HG02884 (cell line): ENCODE data around the gene TXN.
"Not testable (repeated sequence)": the region's sequence is repeated elsewhere in the genome, so short reads cannot be mapped to it uniquely, and the experiment has no call there.

Source experiments
- ATAC-seq: cut with Tn5 transposase; IDR thresholded peaks from one replicate; pipeline ENCODE4 v1.9.1; 2021; ENCODE audit warnings: mild to moderate bottlenecking, moderate library complexity; ENCODE audit not compliant: unreplicated experiment

The TXN gene

DNA sequence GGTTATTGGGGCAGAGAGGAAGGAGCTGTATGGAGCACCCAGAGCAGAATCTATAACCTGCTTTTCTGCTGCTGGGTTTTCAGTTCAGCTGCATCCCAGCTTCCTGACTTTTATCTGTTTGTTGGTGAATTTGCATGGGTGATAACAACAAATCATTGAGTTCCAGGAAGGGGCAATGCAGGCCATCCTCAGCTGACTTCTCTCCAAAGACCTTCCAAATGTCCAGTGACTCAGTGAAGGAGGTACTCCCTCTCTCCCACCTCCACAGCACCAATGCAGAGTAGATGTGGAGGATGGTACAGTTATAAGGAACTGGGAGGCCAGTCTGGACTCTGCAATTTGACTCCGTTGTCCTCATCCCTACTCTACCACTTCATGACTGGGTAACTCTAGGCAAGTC, 1.6 kb upstream of the TXN start:
- no peak for ATAC-seq

DNA sequence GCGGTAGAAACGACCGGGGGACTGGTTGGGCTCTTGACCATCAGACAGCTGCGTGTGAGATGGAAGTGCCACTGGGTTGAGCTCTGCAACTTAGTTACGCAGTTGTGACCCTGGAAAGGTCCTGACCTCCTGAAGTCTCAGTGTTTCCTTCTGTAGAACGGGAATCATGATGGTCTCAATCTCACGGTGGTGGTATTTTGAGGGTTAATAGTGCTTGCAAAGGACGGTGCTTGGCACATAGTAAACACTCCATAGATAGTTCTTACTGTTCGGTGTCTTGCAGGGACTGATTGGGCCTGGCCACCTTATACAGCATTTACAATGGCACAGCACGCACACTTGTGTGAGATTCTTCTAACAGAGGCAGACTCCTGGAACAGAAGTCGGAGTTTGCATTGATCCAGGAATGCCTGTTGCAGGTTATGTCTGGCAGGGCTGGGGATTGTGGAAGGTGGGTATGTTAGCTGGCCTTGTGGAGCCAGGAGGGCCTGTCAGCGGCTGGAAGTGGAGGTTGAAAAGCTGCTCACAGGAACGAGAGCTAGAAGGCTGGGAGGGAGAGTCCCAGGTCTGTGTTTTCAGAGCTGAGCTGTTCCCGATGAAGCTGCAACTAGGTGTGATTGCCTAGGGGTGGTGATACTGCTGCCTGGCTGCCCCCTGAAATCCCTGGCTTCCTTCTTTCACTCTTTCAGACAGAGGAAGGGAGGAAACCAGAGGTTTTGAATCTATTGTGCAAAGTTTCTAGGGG, 962 bp upstream of the TXN start:
- peak; percentile 0 for ATAC-seq

DNA sequence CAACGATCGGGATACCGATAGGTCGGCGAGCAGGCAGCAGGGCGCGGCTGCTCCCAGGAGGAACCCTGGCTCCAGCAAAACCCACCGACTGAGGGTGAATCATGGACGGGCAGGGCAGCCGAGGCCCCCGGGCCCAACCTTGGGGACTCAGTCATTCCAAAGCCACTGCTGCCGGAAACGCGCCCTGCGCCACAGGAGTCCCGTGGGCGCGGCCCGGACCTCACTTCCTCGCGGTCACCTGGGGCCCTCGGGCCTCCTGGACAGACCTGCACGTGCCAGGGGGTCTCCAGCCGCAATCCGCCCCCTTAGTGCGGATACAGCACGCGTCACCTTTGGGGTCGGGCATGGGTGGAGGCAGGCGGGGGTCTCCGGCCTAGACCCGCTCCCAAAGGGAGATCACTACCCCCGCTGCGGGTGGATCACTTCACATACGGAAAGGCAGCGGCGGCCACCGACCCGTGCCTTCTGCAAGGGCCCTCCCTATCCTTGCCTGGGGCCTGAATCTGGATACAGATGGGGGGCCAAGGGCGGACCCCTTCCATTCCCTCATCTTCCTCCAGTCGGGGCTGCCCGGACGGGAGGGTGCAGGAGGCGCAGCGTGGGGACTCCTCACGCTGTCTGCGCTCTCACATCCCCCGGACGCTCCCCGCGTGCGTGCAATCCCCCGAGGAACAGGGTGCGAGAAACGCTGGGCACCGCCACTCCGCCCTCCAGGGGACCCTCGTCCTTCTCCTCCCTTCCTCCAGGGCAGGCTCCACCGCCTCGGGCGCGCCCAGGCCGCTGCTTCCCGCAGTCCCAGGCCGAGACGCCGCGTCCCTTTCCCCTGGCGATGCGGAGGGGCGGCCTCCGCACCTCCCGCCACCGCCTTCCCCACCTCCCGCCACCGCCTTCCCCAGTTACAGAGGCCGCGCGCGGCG, 586 bp downstream of the TXN start:
- peak; percentile 15 for ATAC-seq

DNA sequence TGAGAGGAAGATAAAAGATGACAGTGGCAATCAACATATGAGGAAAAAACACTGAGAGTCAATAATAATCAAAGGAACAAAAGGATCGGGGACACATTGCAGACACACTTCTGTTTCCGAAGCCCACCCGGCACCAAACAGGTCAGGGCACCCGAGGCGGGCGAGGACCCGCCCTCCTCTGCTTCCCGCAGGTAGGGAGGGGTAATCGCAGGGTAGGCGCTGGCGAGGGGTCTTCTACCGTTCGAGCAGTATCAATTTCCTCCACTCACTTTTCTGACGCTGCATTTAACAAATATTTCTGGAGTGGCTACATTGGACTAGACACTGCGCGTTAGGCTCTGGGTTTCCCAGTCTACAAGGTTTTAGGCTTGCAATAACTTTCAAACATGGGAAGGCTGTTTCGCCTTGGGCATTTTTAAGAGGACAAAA, 1.3 kb downstream of the TXN start:
- no peak for ATAC-seq

DNA sequence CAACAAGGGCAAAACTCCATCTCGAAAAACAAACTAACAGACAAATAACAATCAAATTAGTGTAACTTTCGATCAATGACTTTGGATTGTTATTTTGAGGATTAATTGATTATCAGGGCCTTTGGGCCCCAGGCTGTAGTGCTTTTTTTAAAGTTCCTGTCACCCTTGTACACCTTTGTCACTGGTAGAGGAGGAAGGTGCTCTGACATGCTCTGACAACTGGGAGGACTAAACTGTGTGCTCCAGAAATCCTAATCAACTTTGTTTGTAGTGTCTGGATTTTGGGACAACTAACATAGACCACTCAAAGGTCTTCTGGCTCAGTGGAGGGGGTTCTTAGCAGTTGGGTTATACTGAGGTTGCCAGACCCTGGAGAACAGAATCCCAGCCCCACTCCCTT, 1.8 kb downstream of the TXN start:
- ATAC-seq, result no peak

DNA sequence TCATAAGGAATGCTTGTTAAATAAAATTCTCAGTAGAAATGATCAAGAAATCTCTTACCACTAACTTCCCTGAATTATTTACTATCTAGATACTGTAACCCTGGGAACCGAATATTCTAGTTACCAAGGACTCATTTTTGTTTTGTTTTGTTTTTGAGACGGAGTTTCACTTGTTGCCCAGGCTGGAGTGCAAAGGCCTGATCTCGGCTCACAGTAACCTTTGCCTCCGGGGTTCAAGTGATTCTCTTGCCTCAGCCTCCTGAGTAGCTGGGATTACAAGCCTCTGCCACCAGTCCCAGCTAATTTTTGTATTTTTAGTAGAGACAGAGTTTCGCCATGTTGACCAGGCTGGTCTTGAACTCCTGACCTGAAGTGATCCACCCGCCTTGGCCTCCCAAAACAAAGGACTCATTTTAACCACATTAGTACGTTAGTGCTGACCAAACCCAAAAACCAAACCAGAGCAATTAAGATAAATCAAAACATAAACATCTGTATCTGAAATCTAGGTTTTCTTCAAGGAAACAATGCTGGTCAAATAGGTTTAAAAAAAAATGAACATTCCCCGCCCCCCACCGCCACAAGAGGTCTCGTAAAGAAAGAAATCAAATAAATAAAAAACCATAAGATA, 3.7 kb downstream of the TXN start:
- no peak for ATAC-seq

DNA sequence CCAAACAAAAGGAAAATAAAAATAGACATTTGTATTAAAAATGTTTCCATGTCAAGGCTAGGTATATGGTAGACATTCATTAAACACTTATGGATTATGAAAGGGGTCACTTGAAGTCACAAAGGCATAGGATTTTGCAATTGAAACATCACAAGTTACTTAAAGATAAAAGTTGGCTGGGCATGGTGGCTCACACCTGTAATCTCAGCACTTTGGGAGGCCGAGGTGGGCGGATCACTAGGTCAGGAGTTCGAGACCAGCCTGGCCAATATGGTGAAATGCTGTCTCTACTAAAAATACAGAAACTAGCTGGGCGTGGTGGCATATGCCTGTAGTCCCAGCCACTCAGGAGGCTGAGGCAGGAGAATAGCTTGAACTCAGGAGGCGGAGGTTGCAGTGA, 4.5 kb downstream of the TXN start:
- not testable (repeated sequence) for ATAC-seq

DNA sequence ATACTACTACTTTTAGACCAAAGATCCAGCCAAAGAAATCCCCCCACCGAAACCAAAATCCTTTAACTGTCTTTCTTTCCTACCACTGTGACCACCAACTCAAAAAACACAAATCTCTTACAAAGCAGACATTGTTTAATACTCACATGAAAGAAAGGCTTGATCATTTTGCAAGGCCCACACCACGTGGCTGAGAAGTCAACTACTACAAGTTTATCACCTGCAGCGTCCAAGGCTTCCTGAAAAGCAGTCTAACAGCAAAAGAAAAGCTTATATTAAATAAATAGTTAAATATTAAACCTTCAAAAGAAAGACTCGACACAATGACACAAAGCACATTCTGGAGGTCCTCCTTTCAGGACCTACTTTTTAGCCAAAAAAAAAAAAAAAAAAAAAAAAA, 5.1 kb downstream of the TXN start:
- ATAC-seq, result no peak

DNA sequence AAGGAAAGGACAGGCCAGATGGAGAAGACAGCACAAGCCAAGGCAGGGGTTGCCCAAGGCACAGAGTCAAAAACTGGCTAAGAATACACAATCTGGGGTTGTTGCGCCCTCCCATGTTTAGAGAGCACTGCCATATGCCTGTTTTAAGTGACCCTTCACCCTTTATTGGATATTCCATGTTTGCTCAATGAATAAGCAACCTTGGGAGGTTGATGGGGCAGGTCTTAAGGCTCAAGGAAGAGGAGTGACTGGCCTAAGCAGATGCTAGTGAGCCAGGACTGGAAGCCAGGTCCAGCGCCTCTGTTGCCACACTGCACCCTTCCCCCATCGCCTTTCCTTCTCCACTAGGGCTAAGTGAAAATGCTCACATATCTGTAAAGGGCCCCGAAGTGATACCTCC, 6.7 kb downstream of the TXN start:
- ATAC-seq, result no peak

DNA sequence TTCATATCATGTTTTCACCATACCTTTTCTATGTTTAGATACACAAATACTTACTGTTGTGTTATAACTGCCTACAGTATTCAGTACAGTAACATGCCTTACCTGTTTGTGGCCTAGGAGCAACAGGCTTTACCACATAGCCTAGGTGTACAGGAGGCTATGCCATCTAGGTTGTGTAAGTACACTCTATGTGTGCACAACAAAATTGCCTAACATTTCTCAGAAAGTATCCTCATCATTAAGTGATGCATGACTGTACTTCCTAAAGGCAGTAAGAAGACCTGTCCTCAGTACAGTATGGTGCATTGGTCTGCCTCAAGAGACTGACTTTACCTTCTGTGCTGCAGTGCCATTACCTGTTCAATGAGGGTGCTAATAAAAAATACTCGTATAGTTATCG, 7.9 kb downstream of the TXN start:
- no peak for ATAC-seq

DNA sequence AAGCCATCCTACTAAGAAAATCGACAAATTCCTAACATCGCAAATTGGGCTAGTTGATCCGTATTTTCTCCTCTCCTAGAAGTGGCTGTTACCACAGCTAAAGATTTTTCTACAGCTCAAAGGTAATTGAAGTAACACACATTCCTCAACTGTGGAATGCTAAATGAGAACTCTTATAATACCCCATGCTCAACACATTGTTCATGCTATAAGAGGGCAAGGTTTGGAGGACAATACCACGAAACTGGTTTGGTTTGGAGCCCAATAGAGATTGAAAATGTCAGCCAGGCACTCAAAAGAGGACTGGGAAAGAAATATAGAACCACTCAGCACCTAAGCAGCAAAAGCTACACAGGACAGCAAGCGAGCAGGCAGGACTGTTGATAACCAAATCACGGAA, 10.1 kb downstream of the TXN start:
- no peak for ATAC-seq

DNA sequence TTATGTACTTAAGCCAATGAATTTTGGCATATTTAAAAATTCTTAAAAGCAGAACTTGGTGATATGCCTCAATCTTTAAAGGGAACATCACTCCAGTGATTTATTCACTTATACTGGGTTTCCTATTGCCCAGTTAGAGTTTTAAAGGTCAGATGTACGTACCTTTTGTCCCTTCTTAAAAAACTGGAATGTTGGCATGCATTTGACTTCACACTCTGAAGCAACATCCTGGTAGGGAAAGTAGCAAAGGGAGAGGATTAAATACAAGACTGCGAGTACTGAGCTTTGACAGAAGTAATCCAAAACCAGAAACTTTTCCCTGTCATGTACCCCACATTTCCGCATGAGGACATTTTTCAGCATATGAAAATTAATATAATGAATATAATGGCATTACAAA, 11.7 kb downstream of the TXN start:
- ATAC-seq, result no peak

DNA sequence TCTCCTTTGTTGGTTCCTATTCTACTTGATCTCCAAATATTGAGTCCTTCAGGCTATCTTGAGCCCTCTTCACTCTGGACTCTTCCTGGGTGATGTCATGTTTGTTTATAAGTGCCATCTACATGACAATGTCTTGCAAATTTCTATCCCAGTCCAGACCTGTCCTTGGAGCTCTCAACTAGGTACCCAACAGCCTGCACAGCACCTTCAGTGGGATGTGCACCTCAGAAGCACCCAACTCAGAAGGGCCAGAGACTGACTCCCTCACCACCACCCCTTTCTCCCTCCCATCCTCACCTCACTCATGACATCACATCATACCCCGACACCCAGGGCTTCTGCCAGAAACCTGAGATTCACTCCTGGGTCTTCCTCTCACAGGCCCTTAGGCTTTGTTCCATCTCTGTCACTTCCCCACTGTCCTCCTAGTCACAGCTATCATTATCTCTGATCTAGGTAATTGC, 14.4 kb downstream of the TXN start:
- no peak for ATAC-seq

DNA sequence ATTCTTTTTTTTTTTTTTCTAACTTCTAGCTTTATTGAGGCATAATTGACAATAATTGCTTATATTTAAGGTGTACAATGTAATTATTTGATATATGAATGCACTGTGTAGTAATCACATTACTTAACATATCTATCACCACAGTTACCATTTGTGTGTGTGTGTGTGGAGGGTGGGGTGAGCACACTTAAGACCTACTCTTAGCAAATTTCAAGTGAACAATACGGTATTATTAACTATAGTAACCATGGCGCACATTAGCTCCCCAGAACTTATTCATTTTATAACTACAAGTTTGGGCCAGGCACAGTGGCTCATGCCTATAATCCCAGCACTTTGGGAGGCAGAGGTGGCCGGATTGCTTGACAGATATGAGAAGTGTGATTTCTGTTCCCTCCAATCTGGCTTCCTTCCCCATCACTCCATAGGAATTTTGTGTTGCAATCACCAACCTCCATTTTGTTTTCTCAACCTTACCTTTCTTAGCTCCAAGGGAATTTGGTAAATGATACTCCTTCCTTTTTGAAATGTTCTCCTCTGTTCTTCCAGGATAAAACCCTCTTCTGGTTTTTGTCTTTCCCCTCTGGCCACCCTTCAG, 14.9 kb downstream of the TXN start:
- no peak for ATAC-seq

DNA sequence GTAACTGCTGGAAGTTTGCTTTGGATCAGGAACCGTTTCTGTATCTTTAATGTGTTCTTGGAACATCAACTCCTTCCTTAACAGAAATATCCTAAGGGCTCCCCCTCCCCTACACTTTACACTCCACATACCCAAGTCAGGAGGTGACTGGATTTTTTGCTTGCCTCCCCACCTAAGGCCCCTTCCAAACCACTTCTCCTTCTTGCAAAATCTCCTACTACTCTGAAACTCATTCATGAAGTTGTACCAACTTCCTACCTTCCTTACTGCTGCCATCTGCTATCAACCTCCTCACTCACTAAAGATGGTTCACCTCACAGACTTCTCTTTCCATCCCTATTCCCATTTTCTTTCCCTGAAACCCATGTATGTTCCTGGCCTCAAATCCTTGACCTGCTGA, 16.1 kb downstream of the TXN start:
- no peak for ATAC-seq

DNA sequence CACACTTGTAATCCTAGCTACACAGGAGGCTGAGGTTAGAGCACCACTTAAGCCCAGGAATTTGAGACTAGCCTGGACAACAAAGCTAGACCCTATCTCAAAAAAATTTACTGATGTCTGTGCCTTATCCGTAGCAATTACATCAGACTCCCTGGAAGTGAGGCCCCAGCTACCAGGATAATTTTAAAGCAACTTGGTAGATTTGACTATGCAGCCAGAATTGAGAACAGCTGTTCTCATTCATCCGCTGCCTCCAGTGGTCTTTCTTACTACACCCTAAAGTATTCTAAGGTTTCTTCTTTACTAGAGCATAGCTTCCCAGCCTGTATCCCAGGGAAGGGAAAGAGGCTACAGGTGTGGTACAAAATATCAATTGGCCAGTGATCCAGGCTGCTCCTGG, 28.0 kb downstream of the TXN start:
- no peak for ATAC-seq

DNA sequence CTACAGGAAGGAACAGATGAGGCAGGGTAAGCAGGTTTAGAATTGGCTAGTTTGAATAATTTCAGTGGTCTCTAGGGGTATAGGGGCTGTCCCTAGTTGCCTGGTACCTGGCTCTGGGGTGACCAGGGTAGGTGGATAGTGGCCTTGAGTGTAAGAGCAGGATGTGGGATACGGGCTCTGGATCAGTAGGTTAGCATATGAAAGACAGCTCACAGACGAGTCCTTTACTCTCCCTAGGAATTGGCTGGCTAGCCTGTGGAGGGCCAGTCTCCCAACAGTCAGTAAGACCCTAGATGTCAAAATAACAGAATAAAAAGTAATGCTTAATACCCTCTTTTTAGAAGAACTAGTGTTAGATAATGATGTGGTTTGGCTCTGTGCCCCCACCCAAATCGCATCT, 31.7 kb downstream of the TXN start:
- no peak for ATAC-seq

DNA sequence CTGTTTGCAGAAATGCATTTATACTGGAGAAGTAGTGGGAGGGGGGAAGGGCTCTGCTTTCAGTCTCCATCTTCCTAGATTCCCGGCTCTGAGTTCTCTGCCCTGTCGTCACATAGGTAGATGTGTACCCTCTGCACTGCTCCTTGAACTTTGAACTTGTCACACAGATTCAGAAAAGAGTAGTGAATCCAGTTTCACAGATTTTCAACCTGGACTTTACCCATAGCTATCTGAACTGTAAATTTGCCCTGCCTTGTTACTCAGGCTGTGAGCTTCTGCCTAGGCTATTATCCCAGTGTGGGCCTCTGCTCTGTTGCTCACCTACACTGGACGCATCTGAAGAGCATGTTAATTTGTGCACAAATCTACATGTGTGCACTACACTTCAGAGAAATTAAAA, 35.5 kb downstream of the TXN start:
- ATAC-seq, result no peak

DNA sequence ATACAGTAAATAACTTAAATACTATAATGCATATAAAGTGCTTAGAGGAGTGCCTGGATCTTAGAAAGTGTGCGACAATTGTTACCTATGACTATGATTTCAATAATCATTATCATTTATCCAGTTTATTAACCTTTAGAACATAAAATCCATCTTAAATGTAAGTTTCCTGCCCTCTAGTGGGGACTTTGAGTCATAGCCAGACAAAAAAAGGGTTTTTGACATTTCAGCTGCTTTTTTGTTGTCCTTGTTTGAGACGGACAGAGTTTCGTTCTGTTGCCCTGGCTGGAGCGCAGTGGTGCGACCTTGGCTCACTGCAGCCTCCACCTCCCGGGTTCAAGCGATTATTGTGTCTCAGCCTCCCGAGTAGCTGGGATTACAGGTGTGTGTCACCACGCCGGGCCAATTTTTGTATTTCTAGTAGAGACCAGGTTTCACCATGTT, 38.6 kb downstream of the TXN start:
- no peak for ATAC-seq

DNA sequence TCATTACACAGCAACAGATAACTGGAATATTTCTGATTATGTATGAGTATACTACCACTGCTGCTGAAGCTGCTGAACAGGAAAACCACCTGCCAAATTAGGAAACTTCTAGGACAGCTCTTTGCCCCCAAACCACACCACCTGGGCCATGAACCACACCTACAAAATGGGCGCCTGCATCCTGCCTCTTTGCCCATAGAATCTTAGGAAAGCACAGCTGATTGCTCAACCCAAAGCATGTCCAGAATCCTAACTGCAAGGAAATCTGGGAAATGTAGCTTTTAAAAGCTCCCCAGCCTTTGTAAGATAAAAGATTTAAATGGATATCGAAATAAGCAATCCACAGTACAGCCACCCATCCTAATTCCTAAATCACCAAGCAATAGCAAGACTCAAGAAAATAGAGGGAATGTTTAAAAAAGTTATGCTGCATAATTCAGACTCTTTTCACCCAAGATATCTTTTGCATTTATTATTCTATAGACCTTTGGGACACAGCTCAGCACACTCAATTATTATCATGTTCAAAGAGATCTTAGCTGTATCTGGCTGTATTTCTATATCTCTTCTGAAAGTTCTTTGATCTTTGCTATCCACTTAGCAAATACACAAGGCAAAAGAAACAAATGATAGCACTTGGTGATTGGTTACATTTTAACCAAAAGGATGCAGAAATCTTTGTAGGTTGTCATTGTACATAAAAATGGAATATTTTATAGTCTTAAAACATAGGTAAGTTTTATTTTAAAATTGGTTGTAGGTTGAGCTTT, 41.5 kb downstream of the TXN start:
- no peak for ATAC-seq
